Measurements from ENCODE around the gene MAGEB16.

MAGEB16 gene

GRCh38 chrX:35798042-35798441 lies at the start of gene MAGEB16:
Gene MAGEB16, plus strand, starts transcription at chrX:35798342. Its CDS starts 3,855 bp downstream, at chrX:35802197.
- DNase-seq (ENCODE audit: low read depth), result no peak

- no peak for DNase-seq (ENCODE audit: low read depth)
Measured at GRCh38 chrX:35773958-35774564, 24.1 kb upstream of the MAGEB16 start.

- DNase-seq (ENCODE audit: low read depth), result no peak
Measured at GRCh38 chrX:35785075-35785474, 13.1 kb upstream of the MAGEB16 start.

GRCh38 chrX:35786271-35786670 lies 11.9 kb upstream of the MAGEB16 start:
- DNase-seq (ENCODE audit: low read depth), result no peak

GRCh38 chrX:35787867-35788266 lies 10.3 kb upstream of the MAGEB16 start:
- DNase-seq (ENCODE audit: low read depth), result no peak

- no peak for DNase-seq (ENCODE audit: low read depth)
Measured at GRCh38 chrX:35800474-35800873, 2.3 kb downstream of the MAGEB16 start.

GRCh38 chrX:35809781-35810180 lies 11.6 kb downstream of the MAGEB16 start:
- no peak for DNase-seq (ENCODE audit: low read depth)

GRCh38 chrX:35819241-35819640 lies 21.1 kb downstream of the MAGEB16 start:
- DNase-seq (ENCODE audit: low read depth), result no peak

GRCh38 chrX:35826503-35826902 lies 28.4 kb downstream of the MAGEB16 start:
- no peak for DNase-seq (ENCODE audit: low read depth)

GRCh38 chrX:35829501-35829900 lies 31.4 kb downstream of the MAGEB16 start:
- DNase-seq (ENCODE audit: low read depth), result no peak

- DNase-seq (ENCODE audit: low read depth), result no peak
Measured at GRCh38 chrX:35841872-35842271, 43.7 kb downstream of the MAGEB16 start.

GRCh38 chrX:35842674-35843073 lies 44.5 kb downstream of the MAGEB16 start:
- no peak for DNase-seq (ENCODE audit: low read depth)

- DNase-seq (ENCODE audit: low read depth), result no peak
Measured at GRCh38 chrX:35847736-35848135, 49.6 kb downstream of the MAGEB16 start.
